Naive thymus-derived CD4-positive, alpha-beta T cell (primary cell): ENCODE results near the gene FBN1. TPM values are rescaled to one million over a fixed set of nuclear protein-coding genes. Genes with fewer than 3 reads are reported as not detected.

Experiments used
- ATAC-seq: fragments of 150-1000 bp; cut with Tn5 transposase; 2 replicates; pipeline ENCODE4 v1.10.0; 2021; ENCODE audit warnings: mild to moderate bottlenecking, moderate library complexity
- CTCF ChIA-PET: fragments of 350-600 bp; sonication (Branson Sonifier 250); formaldehyde crosslinking; loops from one replicate; lab custom pipeline; 2021; ENCODE audit warnings: antibody characterized with exemption; lab: Charles Lee
- POLR2A ChIA-PET: fragments of 350-600 bp; sonication (Branson Sonifier 250); formaldehyde crosslinking; loops from one replicate; lab custom pipeline; 2021; ENCODE audit warnings: antibody characterized with exemption, inconsistent platforms; lab: Charles Lee
- DNase-seq, 9 donors: peaks; one replicate each; pipeline versions ENCODE4 v3.0.0 to v3.0.0-alpha.2; 2020 to 2022; ENCODE audit warnings: mixed read lengths in 1 of 9
- H3K27ac ChIP-seq: one replicate; pipeline ENCODE4 v1.7.0; 2013; ENCODE audit warnings: mild to moderate bottlenecking, low read depth, low read length, moderate library complexity
- H3K27me3 ChIP-seq, 2 donors: one replicate each; pipeline ENCODE4 v1.7.0; 2013; ENCODE audit warnings: low read length in 2 of 2, mild to moderate bottlenecking in 2 of 2, moderate library complexity in 2 of 2; ENCODE audit not compliant: control insufficient read depth in 2 of 2, insufficient read depth in 2 of 2
- H3K36me3 ChIP-seq, 3 experiments: 1 replicate in 2 of 3; 2 replicates in 1 of 3; pipeline ENCODE4 v1.7.0; 2013; ENCODE audit warnings: low read length in 3 of 3, mild to moderate bottlenecking in 3 of 3, moderate library complexity in 1 of 3; ENCODE audit not compliant: insufficient read depth in 3 of 3, control insufficient read depth in 2 of 3
- H3K4me1 ChIP-seq, 2 donors: one replicate each; pipeline ENCODE4 v1.7.0; 2013; ENCODE audit warnings: low read length in 2 of 2, mild to moderate bottlenecking in 2 of 2, moderate library complexity in 1 of 2; ENCODE audit not compliant: control insufficient read depth in 2 of 2, insufficient read depth in 2 of 2
- H3K4me3 ChIP-seq: 2 replicates; pipeline ENCODE4 v1.7.0; 2013; ENCODE audit warnings: mild to moderate bottlenecking, low read length
- H3K9me3 ChIP-seq, 3 experiments: 1 replicate in 2 of 3; 2 replicates in 1 of 3; pipeline ENCODE4 v1.7.0; 2013; ENCODE audit warnings: low read length in 3 of 3; ENCODE audit not compliant: control insufficient read depth in 2 of 3
- H3K27ac Mint-ChIP-seq, 9 donors: one replicate each; pipeline ENCODE4 v1.8.0; 2020 to 2022; ENCODE audit warnings: mixed read lengths in 9 of 9, mild to moderate bottlenecking in 8 of 9, moderate library complexity in 5 of 9, inconsistent platforms in 2 of 9
- H3K27me3 Mint-ChIP-seq, 5 donors: one replicate each; pipeline ENCODE4 v1.8.0; 2021 to 2022; ENCODE audit warnings: mixed read lengths in 5 of 5, mild to moderate bottlenecking in 1 of 5
- H3K36me3 Mint-ChIP-seq, 5 donors: one replicate each; pipeline ENCODE4 v1.8.0; 2020 to 2022; ENCODE audit warnings: mixed read lengths in 5 of 5, mild to moderate bottlenecking in 3 of 5, inconsistent platforms in 1 of 5
- H3K4me1 Mint-ChIP-seq, 7 donors: one replicate each; pipeline ENCODE4 v1.8.0; 2020 to 2022; ENCODE audit warnings: mixed read lengths in 7 of 7, mild to moderate bottlenecking in 3 of 7, inconsistent platforms in 1 of 7
- H3K4me3 Mint-ChIP-seq, 10 donors: one replicate each; pipeline ENCODE4 v1.8.0; 2020 to 2022; ENCODE audit warnings: mild to moderate bottlenecking in 10 of 10, mixed read lengths in 10 of 10, moderate library complexity in 6 of 10, inconsistent platforms in 2 of 10
- H3K9me3 Mint-ChIP-seq, 11 donors: one replicate each; pipeline ENCODE4 v1.8.0; 2020 to 2022; ENCODE audit warnings: mixed read lengths in 11 of 11, mild to moderate bottlenecking in 4 of 11, inconsistent platforms in 1 of 11, moderate library complexity in 1 of 11
- intact Hi-C, 2 donors: fragments of 100-400 bp; cut with micrococcal nuclease; formaldehyde crosslinking; loops; one replicate each; pipeline ENCODE4 v1.15.1; 2023
- polyA plus RNA-seq, 2 donors: library from polyadenylated mRNA; unstranded; fragments of 300-500 nt; fragmentation: Illumina TruSeq; gene quantifications; one replicate each; pipeline ENCODE4 v1.2.3, GENCODE V29; 2021
- total RNA-seq, 6 experiments: library from RNA in 5 of 6; stranded (reverse) in 5 of 6; gene quantifications; 1 replicate in 5 of 6; 2 replicates in 1 of 6; pipeline ENCODE4 v1.2.3 and lab custom pipeline; 2021 to 2026

FBN1 gene
- total and polyA plus RNA-seq, 7 experiments from 2014 or later: 0.03 to 1.3 (median 0.61) TPM; not detected in 1

GRCh38 chr15:48500595-48500994 lies 144.9 kb downstream of the FBN1 start:
- intact Hi-C loops: no loop called here
- Histone ChIP-seq H3K27me3 (no peaks in the 10 kb centered on the region), H3K27ac (no peak overlapping the region), H3K36me3 (no peaks in the 10 kb centered on the region), H3K4me1 (no peaks in the 10 kb centered on the region), H3K9me3 (no peaks in the 10 kb centered on the region), H3K4me3 (no peak overlapping the region)
- Mint-ChIP-seq H3K27ac (no peak overlapping the region), H3K4me1 (no peaks in the 10 kb centered on the region), H3K27me3 (no peaks in the 10 kb centered on the region), H3K9me3 (no peaks in the 10 kb centered on the region), H3K4me3 (no peak overlapping the region), H3K36me3 (no peaks in the 10 kb centered on the region)
- ATAC-seq (no peak), DNase-seq (no peak)
- ChIA-PET POLR2A (no interaction called here), CTCF (no interaction called here)

- Mint-ChIP-seq H3K36me3 (no peaks in the 10 kb centered on the region), H3K27ac (no peak overlapping the region), H3K4me1 (no peaks in the 10 kb centered on the region), H3K4me3 (no peak overlapping the region), H3K27me3 (no peaks in the 10 kb centered on the region), H3K9me3 (no peaks in the 10 kb centered on the region)
- H3K27me3 ChIP-seq: no peaks in the 10 kb centered on the region
- ATAC-seq: no peak
- H3K9me3 ChIP-seq: no peaks in the 10 kb centered on the region
- POLR2A ChIA-PET: no interaction called here
- H3K27ac ChIP-seq: no peak overlapping the region
- CTCF ChIA-PET: no interaction called here
- no peak overlapping the region for H3K4me3 ChIP-seq
- DNase-seq: no peak
- no peaks in the 10 kb centered on the region for H3K4me1 ChIP-seq
- no peaks in the 10 kb centered on the region for H3K36me3 ChIP-seq
- intact Hi-C loops: no loop called here
Observed at GRCh38 chr15:48499978-48500377, 145.5 kb downstream of the FBN1 start.

- Mint-ChIP-seq H3K36me3 (no peaks in the 10 kb centered on the region), H3K27me3 (no peaks in the 10 kb centered on the region), H3K9me3 (no peaks in the 10 kb centered on the region), H3K4me1 (no peaks in the 10 kb centered on the region), H3K27ac (no peak overlapping the region), H3K4me3 (no peak overlapping the region)
- ChIA-PET POLR2A (no interaction called here), CTCF (no interaction called here)
- no peak for DNase-seq
- no peaks in the 10 kb centered on the region for H3K27me3 ChIP-seq
- no peaks in the 10 kb centered on the region for H3K4me1 ChIP-seq
- no peaks in the 10 kb centered on the region for H3K36me3 ChIP-seq
- no peak overlapping the region for H3K4me3 ChIP-seq
- ATAC-seq: no peak
- intact Hi-C loops: no loop called here
- no peak overlapping the region for H3K27ac ChIP-seq
- no peaks in the 10 kb centered on the region for H3K9me3 ChIP-seq
Observed at GRCh38 chr15:48498828-48499227, 146.7 kb downstream of the FBN1 start.

- intact Hi-C loops: no loop called here
- no peaks in the 10 kb centered on the region for H3K4me1 Mint-ChIP-seq
Observed at GRCh38 chr15:48494631-48495030, 150.9 kb downstream of the FBN1 start.

GRCh38 chr15:48493763-48494225 lies 151.7 kb downstream of the FBN1 start:
- Mint-ChIP-seq H3K36me3 (no peaks in the 10 kb centered on the region), H3K27me3 (no peaks in the 10 kb centered on the region), H3K4me1 (no peaks in the 10 kb centered on the region), H3K9me3 (no peaks in the 10 kb centered on the region), H3K27ac (no peak overlapping the region), H3K4me3 (no peak overlapping the region)
- Histone ChIP-seq H3K27me3 (no peaks in the 10 kb centered on the region), H3K4me3 (no peak overlapping the region), H3K4me1 (no peaks in the 10 kb centered on the region), H3K36me3 (no peaks in the 10 kb centered on the region), H3K27ac (no peak overlapping the region), H3K9me3 (no peaks in the 10 kb centered on the region)
- DNase-seq (no peak), ATAC-seq (no peak)
- POLR2A ChIA-PET: no interaction called here
- CTCF ChIA-PET: no interaction called here
- intact Hi-C loops: no loop called here

More at GRCh38 chr15:48494631-48495030, 150.9 kb downstream of the FBN1 start:
- ChIA-PET CTCF (no interaction called here), POLR2A (no interaction called here)
- H3K27me3 ChIP-seq: no peaks in the 10 kb centered on the region
- H3K36me3 ChIP-seq: no peaks in the 10 kb centered on the region
- no peak for ATAC-seq
- Mint-ChIP-seq H3K9me3 (no peaks in the 10 kb centered on the region), H3K27ac (no peak overlapping the region), H3K36me3 (no peaks in the 10 kb centered on the region), H3K4me3 (no peak overlapping the region), H3K27me3 (no peaks in the 10 kb centered on the region)
- H3K27ac ChIP-seq: no peak overlapping the region
- DNase-seq: no peak
- no peaks in the 10 kb centered on the region for H3K9me3 ChIP-seq
- no peaks in the 10 kb centered on the region for H3K4me1 ChIP-seq
- H3K4me3 ChIP-seq: no peak overlapping the region

GRCh38 chr15:48493084-48493762 lies 152.3 kb downstream of the FBN1 start:
- ATAC-seq: no peak
- intact Hi-C loops: no loop called here
- H3K4me3 Mint-ChIP-seq: no peak overlapping the region
- no peak overlapping the region for H3K4me3 ChIP-seq
- H3K4me1 ChIP-seq: no peaks in the 10 kb centered on the region
- no peaks in the 10 kb centered on the region for H3K27me3 ChIP-seq
- no peaks in the 10 kb centered on the region for H3K9me3 ChIP-seq
- ChIA-PET CTCF (no interaction called here), POLR2A (no interaction called here)
- H3K36me3 Mint-ChIP-seq: no peaks in the 10 kb centered on the region
- no peaks in the 10 kb centered on the region for H3K27me3 Mint-ChIP-seq
- H3K27ac ChIP-seq: no peak overlapping the region
- no peaks in the 10 kb centered on the region for H3K4me1 Mint-ChIP-seq
- H3K27ac Mint-ChIP-seq: no peak overlapping the region
- no peak for DNase-seq
- no peaks in the 10 kb centered on the region for H3K36me3 ChIP-seq
- no peaks in the 10 kb centered on the region for H3K9me3 Mint-ChIP-seq

GRCh38 chr15:48486228-48486627 lies 159.3 kb downstream of the FBN1 start:
- no peak for ATAC-seq
- no peaks in the 10 kb centered on the region for H3K9me3 Mint-ChIP-seq

More at GRCh38 chr15:48486228-48486627, 159.3 kb downstream of the FBN1 start:
- Mint-ChIP-seq H3K4me1 (no peaks in the 10 kb centered on the region), H3K36me3 (no peaks in the 10 kb centered on the region), H3K27ac (no peak overlapping the region), H3K4me3 (no peak overlapping the region), H3K27me3 (no peaks in the 10 kb centered on the region)
- Histone ChIP-seq H3K27ac (no peak overlapping the region), H3K27me3 (no peaks in the 10 kb centered on the region), H3K4me1 (no peaks in the 10 kb centered on the region), H3K36me3 (no peaks in the 10 kb centered on the region), H3K4me3 (no peak overlapping the region), H3K9me3 (no peaks in the 10 kb centered on the region)
- intact Hi-C loops: no loop called here
- ChIA-PET POLR2A (no interaction called here), CTCF (no interaction called here)
- no peak for DNase-seq
